ENCODE measurements around the gene ZBTB7C.

ZBTB7C gene

GRCh38 chr18:48390641-48391040 is 18.5 kb downstream of the ZBTB7C start:
- DNase-seq, result no peak

- no peak for DNase-seq
Measured at GRCh38 chr18:48388478-48388877, 20.7 kb downstream of the ZBTB7C start.

- no peak for DNase-seq
Measured at GRCh38 chr18:48387300-48387699, 21.9 kb downstream of the ZBTB7C start.

- no peak for DNase-seq
Measured at GRCh38 chr18:48385596-48385995, 23.6 kb downstream of the ZBTB7C start.

- DNase-seq, result no peak
Measured at GRCh38 chr18:48376934-48377333, 32.2 kb downstream of the ZBTB7C start.

DNA sequence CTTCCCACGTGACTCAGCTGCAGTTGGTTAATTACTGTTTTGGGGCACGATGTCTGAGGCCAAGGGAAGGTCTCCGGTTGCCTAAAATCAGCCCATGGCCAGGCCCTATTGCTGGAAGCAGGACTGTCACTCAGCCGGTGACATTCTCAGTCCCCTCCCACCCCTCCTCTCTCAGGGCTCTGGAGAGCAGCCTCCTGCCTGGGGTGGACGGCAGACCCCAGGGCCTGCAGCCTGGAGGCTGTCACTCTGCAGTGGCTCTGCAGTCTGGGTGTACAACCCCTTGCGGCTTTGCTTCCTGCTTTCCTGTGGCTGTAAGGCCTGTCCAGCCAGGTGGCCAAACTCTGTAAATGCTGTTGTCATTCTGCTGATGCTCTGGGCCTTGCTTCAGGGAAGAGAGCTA is 32.8 kb downstream of the ZBTB7C start:
- no peak for DNase-seq

DNA sequence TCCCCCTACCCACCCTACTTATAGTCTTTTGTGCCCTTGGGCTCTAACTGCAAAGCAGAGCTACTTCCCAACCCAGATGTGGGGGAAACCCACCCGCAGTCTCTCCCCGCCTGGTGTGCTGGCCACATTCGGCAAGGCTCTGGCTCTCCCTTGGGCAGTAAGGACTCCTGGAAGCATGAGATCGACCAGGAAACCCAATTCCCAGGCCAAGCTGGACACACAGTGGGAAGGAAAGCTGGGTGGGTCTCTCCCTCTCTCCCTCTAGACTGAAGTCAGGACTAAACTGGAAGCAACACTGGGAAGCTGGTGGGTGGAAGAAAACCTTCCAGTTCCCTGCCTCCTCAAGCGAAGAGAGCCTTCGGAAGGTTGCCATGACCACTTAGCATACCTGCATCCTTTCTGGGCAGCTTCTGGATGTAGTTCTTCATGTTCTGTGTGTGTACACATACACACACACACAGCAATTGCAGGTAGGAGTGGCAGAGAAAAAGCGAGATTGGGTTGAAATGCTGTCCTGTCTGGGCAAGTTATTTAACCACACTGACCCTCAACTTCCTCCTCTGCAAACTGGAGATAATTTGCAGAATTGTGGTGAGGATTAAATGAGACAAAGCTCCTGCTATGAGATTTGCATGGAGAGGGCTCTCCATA is 33.9 kb downstream of the ZBTB7C start:
- no peak for DNase-seq

- no peak for DNase-seq
Measured at GRCh38 chr18:48374423-48375149, 34.6 kb downstream of the ZBTB7C start.

DNA sequence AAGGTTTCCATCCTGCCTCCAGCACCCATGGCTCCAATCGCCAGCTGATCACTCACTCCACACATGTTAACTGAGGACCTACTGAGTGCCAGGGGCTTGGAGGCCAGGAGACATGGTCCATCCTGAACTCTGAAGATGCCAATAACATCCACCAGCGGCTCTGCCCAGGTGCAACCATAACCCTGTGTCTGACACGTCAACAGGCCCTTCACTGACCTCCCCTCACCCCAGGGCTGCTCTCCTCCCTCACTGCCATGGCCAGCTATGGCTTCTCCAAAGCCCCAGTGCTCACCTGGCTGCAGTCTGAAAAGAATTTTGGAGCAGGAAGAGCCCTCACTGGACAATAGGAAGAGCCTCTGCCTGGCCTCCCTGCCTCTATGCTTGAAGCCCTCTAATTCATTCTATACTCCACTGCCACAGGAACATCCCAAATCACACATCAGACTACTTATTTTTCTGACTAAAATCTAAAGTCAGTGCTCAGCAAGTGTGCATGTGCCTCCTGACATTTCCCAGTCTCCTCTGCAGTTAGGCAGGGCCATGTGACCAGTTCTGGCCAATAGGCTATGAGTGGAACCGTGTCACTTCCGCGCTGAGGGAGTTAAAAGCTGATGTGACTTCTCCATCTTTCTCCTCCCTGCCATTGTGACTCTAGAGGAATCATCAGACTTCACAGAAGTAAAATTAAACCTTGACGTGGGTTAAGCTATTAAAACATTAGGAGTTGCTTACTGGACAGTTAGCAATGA is 37.2 kb downstream of the ZBTB7C start:
- DNase-seq, result no peak

DNA sequence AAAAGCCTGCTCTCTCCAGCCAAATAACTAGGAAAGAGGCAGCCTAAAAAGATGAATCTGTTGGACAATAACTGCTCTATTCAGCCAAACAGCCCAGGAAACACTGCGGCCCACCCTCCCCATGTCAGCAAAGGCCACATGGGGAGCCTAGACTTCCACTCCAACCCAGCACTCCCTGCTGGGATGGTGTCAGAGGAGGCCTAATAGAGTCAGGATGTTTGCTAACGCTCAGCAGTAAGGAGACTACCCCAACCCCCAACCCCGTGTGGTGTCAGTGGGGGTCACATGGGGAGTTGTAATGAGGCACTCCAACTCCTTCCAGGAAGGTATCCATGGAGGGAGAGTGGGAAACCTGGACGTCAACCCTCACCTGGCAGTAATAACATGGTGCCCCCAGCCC is 41.6 kb downstream of the ZBTB7C start:
- no peak for DNase-seq

GRCh38 chr18:48365965-48366364 is 43.2 kb downstream of the ZBTB7C start:
- no peak for DNase-seq

GRCh38 chr18:48364146-48364545 is 45.0 kb downstream of the ZBTB7C start:
- DNase-seq, result no peak

DNA sequence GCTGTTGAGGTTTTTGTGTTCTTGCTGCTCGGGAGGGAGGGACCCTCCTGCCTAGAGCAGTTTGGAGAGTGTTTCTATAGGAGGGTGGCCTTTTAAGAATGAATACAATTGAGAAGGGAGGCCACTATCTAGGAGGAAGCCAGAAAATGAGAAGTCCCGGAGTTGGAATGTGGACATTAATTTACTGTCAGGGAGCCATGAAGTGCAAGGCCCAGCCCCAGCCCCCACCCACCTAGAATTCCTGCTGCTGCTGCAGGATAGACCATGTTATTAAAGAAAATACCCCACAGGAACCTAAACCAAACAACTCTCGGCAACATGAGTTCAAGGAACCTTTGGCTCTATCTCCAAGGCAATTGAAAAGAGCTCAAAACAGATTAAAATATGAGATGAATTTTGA is 46.0 kb downstream of the ZBTB7C start:
- peak in 1 of 4 experiments; percentile 6 for DNase-seq

GRCh38 chr18:48361801-48362200 is 47.4 kb downstream of the ZBTB7C start:
- no peak for DNase-seq

DNA sequence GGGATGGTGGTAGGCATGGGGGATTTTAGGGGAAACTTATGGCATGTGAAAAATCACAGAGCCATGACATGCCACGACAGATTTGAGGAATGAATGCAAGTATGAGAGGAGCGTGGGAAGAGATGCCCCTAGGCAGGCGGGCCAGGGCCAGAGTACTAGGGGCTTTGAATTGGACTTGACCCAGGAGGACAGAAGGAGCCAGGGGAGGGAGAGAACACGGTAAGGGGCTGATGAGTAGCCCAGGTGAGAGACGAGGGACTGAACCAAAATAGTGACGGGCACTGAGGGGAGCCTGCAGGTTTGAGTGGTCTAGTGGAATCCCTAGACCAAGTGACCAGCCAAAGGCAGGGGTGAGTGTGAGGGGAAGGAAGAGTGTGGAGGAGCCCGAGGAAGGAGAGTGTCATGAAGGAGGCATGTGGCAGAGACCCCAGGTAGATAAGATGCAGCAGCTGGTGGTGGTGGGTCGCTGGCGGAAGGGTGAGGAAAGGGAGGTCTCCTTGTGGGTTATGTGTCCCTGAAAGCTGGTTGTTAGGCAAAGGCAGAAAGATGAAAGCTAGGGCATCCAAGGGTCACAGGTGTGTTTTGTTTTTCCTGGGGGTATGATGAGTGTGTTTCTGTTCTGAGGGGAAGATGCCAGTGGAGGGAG is 48.7 kb downstream of the ZBTB7C start:
- DNase-seq, result no peak

GRCh38 chr18:48359626-48360025 is 49.6 kb downstream of the ZBTB7C start:
- peak in 1 of 4 experiments; percentile 6 for DNase-seq

GRCh38 chr18:48358868-48359267 is 50.3 kb downstream of the ZBTB7C start:
- DNase-seq, result no peak

DNA sequence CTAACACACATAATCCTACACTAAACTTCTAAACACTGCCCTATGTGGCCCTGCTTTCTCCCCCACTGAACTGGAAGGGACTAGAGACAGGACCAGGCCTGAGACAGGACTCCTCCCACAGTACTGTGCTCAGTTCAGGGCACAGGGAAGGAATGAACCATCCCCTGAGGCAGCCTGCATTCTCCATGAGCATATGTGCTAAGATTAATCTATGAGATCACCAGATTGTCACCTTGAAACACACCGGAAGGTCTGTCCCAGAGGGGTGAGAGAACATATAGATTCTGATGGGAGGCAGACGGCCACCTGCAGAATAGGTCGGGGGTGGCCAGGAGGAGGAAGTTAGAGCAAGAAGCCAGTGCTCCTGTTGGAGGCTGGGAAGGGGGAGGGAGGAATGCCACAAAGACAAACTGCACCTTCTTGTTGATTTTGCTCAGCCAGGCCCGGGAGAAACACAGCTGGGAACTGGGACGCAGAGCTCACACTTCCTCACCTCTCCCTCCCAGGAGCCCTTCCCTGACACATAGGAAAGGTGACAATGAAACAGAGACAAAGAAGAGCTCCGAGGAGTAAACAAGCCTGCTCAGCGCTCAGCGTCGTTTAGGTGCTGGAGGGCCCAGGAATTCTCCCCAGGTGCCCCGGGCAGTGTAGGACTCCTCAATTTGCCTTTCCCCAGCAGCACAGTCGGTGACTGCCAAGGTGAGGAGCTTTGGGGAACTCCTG is 52.1 kb downstream of the ZBTB7C start:
- no peak for DNase-seq

- DNase-seq, result no peak
Measured at GRCh38 chr18:48356151-48356745, 52.9 kb downstream of the ZBTB7C start.

DNA sequence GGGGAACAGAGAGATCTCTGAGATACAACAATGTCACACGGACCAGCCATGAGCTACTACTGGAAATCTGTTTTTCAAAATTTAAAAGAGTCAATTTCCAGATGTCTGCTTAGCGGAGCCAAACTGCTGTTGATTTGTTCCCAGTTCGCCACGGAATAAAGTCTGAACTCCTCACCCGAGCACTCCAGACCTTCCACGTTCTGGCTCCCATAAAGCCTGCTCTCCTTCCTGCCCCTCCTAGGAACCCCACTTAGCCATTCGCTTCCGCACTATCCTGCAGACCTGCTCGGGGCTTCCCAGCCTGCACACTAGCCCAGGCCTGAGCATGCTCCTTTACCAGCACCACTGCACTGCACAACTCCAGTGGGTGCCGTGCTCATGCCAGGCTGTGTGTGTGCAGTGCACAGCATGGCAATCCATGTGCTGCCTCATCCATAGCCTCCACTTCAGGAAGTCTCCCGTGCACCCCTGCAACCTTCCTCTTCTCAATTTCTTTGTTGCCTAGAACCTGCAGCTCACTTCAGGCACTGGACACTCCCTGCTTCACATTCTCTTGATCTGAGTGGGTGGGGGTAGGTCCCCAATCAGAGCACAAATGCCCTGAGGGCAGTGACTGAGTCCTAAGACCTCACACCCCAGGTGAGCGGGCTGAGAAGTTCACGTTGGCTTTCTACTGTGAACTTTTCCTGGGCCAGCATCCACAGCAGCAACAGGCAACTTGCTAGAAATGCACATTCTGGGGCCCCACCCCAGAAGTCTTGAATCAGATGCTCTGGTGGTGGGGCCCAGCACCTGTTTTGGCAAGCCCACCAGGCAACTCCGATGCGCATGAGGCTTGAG is 53.7 kb downstream of the ZBTB7C start:
- no peak for DNase-seq

- DNase-seq, result no peak
Measured at GRCh38 chr18:48354746-48355260, 54.4 kb downstream of the ZBTB7C start.
